GM12873 (cell line): ENCODE measurements around the gene SCRN2.
A peak's percentile ranks its signal among the peaks of the same experiment; 100 is the strongest.

Experiments
- TF ChIP-seq, protein P1 (sequence below): IDR thresholded peaks from 2 replicates; pipeline ENCODE4 v1.5.1; 2012; ENCODE audit warnings: low read depth, mild to moderate bottlenecking, moderate library complexity, low read length, control low read depth; ENCODE audit not compliant: insufficient read depth; ENCODE audit errors: missing control alignments

Gene SCRN2

DNA sequence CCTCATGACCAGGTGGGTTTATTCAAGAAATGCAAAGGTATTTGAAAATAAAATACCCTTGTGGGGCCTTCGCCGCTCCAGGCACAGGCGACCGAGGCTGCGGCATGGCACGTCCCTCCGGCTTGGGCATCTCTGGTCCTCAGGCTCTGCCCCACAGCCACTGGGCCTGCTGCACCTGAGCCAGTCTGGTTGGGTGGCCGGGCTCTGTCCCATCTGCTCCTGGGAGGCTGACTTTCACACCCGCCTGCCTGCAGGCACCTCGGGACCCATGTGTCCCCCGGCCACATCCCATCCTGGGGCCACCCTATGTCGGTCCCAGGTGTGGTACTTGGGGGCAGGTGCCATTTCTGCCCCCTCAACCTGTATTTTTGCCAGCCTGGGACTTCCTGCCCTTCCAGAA lies 40.4 kb downstream of the SCRN2 start:
- TF ChIP-seq, protein P1, sequence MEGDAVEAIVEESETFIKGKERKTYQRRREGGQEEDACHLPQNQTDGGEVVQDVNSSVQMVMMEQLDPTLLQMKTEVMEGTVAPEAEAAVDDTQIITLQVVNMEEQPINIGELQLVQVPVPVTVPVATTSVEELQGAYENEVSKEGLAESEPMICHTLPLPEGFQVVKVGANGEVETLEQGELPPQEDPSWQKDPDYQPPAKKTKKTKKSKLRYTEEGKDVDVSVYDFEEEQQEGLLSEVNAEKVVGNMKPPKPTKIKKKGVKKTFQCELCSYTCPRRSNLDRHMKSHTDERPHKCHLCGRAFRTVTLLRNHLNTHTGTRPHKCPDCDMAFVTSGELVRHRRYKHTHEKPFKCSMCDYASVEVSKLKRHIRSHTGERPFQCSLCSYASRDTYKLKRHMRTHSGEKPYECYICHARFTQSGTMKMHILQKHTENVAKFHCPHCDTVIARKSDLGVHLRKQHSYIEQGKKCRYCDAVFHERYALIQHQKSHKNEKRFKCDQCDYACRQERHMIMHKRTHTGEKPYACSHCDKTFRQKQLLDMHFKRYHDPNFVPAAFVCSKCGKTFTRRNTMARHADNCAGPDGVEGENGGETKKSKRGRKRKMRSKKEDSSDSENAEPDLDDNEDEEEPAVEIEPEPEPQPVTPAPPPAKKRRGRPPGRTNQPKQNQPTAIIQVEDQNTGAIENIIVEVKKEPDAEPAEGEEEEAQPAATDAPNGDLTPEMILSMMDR: no peak

DNA sequence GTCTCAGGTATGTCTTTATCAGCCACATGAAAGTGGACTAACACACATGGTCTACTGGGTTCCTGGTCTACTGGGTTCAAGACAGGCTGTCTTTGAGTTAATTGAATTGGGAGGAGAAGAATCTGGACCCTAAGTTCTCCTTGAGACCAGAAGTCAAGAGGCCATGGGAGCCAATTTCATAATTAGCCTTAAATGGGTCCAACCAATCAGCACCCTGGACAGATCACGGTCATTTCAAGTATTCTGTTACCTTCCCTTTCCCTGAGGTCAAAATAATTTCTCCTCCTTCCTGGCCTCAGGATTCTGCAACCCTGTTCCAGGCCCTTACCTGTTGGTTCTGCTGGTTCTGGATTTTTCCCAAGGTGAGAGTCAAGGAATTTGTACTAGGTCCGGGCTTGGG lies 43.3 kb downstream of the SCRN2 start:
- TF ChIP-seq, protein P1: no peak

DNA sequence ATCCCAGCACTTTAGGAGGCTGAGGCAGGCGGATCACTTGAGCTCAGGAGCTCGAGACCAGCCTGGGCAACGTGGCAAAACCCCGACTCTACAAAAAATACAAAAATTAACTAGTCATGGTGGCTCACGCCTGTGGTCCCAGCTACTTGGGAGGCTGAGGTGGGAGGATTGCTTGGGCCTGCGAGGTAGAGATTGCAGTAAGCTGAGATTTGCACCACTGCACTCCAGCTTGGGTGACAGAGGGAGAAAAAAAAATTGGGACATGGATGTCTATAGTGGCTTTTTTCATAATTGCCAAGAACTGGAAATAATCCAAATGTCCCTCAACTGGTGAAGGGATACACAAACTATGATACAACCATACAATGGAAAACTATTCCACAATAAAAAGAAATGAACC lies 48.1 kb downstream of the SCRN2 start:
- TF ChIP-seq, protein P1: no peak

DNA sequence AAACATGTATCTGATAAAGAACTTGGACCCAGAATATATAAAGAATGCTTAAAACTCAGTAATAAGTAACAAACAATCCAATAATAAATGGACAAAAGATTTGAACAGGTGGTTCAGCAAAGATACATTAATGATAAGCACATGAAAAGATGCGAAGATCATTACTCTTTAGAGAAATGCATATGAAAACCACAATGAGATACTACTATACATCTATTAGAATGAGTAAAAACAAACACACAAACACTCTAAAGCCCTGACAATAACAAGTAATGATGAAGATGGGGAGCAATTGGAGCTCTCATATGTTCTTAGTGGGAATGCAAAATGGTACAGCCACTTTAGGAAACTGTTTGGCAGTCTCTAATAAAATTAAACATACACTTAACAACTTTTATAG lies 48.6 kb downstream of the SCRN2 start:
- TF ChIP-seq, protein P1: no peak

DNA sequence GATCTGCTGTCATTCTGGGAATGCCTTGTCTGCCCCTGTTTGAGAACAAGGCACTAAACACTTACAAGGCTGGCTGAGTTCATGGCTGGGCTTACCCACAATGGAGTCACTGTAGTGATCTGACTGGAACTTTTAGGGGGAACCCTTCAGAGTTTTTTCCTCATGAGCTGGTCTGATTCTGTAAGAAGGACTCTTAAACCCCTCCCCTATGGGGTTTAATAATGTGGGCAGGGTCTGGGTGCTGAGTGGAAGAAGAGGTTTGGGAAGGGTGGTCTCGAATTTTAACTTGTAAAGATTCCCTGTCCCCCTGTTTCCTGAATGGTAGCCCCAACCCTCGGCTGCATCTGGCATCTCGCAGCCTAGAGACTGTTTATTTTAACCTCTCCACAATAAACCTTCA lies 50.0 kb downstream of the SCRN2 start:
- TF ChIP-seq, protein P1: no peak

DNA sequence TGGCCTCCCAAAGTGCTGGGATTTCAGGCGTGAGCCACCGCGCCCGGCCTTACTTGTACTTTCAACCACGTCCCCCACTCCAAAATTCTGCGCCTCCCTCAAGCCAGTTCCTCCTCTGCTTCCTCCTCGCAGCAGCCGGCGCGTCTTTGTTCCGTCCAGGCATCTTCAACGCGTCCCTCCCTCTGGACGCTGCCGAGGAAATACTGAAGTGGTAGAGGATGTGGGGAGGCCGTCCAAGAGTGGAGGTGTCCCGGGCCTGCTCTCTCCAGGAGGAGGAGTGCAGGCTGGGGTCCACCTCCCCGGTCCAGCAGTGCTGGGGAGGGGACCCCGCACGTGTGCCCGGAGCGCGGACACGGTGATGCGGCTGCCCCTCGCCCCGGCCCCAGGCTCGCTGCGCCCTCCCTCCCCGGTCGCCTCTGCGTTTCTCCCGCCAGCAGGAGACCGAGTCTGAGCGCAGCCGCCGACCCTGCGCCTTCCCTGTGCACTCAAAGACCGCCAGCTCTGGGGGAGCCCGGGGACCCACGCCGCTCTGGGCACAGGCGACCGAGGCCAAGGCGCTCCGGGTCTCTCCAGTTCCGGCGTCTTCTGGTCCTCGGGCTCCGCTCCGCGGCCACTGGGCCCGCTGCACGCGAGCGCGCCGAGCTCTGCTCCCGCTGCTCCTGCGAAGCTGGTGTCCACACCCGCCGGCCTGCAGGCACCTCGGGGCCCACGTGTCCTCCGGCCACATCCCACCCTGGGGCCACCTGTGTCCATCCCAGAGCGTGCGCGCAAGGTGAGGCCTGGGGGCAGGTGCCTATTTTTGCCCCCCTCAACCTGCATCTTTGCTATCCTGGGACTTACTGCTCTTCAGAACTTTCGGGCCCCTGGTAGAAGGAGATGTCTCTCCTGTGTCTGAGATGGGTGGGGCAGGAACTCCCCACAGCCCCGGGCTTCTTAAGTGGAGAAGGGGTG lies 51.2 kb downstream of the SCRN2 start:
- TF ChIP-seq, protein P1: peak; percentile 61
